ENCODE data around the gene SLC9A2. TPM values are rescaled to one million over a fixed set of nuclear protein-coding genes. Genes with fewer than 3 reads are reported as not detected.
A peak's percentile ranks its signal among the peaks of the same experiment; 100 is the strongest.

Gene SLC9A2
- total RNA-seq, 6 experiments from 2014 or later, result not detected

- H3K4me1 Mint-ChIP-seq (ENCODE audit: low read depth), result peaks cover 1% of the 10 kb centered on the region; the same call in 1 of the 2 replicates
- no peak for DNase-seq
- TF ChIP-seq CTCF (IDR thresholded peaks at IDR 0.05), result no peak
- no peaks in the 10 kb centered on the region for H3K9me3 Mint-ChIP-seq
- H3K36me3 Mint-ChIP-seq (ENCODE audit: low read depth), result no peaks in the 10 kb centered on the region
- no peaks in the 10 kb centered on the region; the same call in 1 of the 2 replicates for H3K27me3 Mint-ChIP-seq (ENCODE audit: insufficient read depth)
- H3K27ac Mint-ChIP-seq, result no peak overlapping the region
- no peak overlapping the region for H3K4me3 Mint-ChIP-seq
Measured at GRCh38 chr2:102749938-102750337, 130.6 kb downstream of the SLC9A2 start.

DNA sequence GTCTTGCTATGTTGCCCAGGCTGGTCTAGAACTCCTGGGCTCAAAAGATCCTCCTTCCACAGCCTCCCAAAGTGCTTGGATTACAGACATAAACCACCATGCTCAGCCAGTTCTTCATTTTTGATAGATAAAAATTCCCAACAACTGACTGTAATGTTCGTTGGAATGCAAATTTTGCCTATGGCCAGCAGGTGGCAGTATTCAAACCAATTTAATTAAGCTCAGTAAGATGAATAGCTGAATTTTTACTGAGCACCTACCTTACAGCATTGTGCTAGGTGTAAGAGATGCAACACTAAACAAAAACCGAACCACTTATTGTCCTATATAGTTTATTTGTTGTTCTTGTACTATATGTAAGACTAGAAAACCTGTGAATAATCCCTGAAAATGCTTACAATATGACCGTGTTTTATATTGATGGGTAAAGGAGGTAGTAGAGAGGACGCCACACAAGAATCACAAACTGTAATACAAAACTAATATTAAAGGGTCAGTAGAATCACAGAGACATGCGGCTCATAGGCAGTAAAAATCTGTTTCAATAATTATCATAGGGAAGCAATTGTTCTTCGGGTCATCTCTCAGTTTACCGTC, 134.3 kb downstream of the SLC9A2 start:
- Mint-ChIP-seq H3K4me1 (ENCODE audit: low read depth) (peaks cover 8% of the 10 kb centered on the region; the same call in 1 of the 2 replicates), H3K36me3 (ENCODE audit: low read depth) (no peaks in the 10 kb centered on the region), H3K9me3 (no peaks in the 10 kb centered on the region), H3K4me3 (no peak overlapping the region), H3K27ac (no peak overlapping the region), H3K27me3 (ENCODE audit: insufficient read depth) (peaks cover 2% of the 10 kb centered on the region; the same call in 1 of the 2 replicates)
- TF ChIP-seq CTCF (IDR thresholded peaks at IDR 0.05), result peak; percentile 93
- peak; percentile 58 for DNase-seq

DNA sequence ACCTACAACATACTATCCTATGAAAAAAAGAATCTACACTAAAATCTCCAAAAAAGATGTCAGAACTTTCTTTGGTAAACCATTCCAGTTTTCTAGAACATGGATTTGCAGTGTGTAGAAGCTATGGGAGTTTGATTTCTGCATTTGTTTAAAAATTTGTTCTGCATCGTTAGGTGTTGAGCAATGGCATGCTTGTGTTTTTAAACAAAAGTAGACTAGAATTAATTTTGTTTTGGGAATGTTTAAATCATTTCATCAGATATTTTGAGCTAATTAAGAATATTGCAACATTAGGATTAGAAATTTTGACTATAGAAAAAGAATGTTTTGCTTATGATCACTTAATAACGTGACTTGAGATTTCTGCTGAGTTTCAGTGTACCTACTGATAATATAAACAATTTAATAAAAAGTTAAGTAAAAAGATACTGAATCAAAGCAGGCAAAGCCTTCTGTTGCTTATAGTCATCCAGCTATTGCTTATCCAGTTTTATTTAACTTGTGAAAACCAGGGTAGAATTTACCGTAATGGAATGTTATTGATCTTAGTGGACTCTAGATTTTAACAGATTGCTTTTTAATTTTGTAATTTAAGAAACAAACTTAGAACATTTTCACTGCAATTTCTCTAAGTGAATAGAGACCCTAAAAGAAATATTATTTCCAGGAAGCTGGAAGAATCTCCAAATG, 135.2 kb downstream of the SLC9A2 start:
- no peaks in the 10 kb centered on the region for H3K9me3 Mint-ChIP-seq
- peaks cover 8% of the 10 kb centered on the region; the same call in 1 of the 2 replicates for H3K4me1 Mint-ChIP-seq (ENCODE audit: low read depth)
- H3K27me3 Mint-ChIP-seq (ENCODE audit: insufficient read depth), result peaks cover 2% of the 10 kb centered on the region; the same call in 1 of the 2 replicates
- no peak overlapping the region for H3K27ac Mint-ChIP-seq
- no peak for TF ChIP-seq CTCF (IDR thresholded peaks at IDR 0.05)
- no peak for DNase-seq
- H3K36me3 Mint-ChIP-seq (ENCODE audit: low read depth), result no peaks in the 10 kb centered on the region
- H3K4me3 Mint-ChIP-seq, result no peak overlapping the region

DNA sequence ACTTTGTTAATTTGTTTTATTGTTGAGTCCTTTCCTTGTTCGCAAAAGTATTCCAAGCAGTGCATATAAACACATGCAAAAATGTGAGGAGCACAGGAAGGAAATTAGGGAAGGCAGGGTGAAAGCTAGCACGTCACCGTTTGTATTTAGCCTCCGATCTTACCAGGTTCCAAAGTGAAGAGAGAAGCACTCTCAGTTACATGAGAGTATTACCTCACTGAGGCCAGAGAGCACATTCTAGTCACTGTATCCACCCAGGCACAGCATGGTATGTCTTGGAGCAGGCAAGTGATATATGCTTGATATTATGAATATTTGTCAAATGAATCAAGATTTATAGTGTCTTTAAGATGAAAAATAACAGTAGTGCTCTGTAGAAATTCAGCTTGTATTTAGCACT, 135.9 kb downstream of the SLC9A2 start:
- H3K4me1 Mint-ChIP-seq (ENCODE audit: low read depth), result peaks cover 8% of the 10 kb centered on the region; the same call in 1 of the 2 replicates
- no peak overlapping the region for H3K27ac Mint-ChIP-seq
- TF ChIP-seq CTCF (IDR thresholded peaks at IDR 0.05), result no peak
- DNase-seq, result no peak
- H3K9me3 Mint-ChIP-seq, result no peaks in the 10 kb centered on the region
- H3K4me3 Mint-ChIP-seq, result no peak overlapping the region
- H3K27me3 Mint-ChIP-seq (ENCODE audit: insufficient read depth), result peaks cover 2% of the 10 kb centered on the region; the same call in 1 of the 2 replicates
- no peaks in the 10 kb centered on the region for H3K36me3 Mint-ChIP-seq (ENCODE audit: low read depth)

DNA sequence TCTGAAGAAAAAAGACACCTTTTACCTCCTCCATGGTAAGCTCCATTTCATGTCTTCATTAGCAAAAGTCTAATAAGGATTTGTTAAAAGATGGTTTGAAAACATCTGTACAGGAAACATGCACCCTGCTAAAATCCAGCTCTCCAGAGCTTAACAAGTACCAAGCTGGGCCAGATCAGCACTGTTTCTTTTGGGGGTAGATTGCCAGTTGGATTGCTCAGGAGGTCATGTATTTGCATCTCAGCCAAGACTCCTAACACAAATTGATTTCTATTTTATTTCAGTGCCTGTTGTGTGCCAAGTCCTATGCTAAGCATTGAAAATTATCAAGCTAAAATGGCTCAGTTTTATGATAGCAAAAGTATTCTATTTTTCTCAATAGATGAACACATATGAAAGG, 139.1 kb downstream of the SLC9A2 start:
- Mint-ChIP-seq H3K36me3 (ENCODE audit: low read depth) (no peaks in the 10 kb centered on the region), H3K4me1 (ENCODE audit: low read depth) (peaks cover 8% of the 10 kb centered on the region; the same call in 1 of the 2 replicates), H3K27me3 (ENCODE audit: insufficient read depth) (peaks cover 2% of the 10 kb centered on the region; the same call in 1 of the 2 replicates), H3K9me3 (no peaks in the 10 kb centered on the region), H3K4me3 (no peak overlapping the region), H3K27ac (no peak overlapping the region)
- TF ChIP-seq CTCF (IDR thresholded peaks at IDR 0.05), result no peak
- DNase-seq, result no peak

Other genes with a start within 250 kb of the SLC9A2 start
- gene IL18RAP, start 196.4 kb upstream of the SLC9A2 start, total RNA-seq (2021; fragmentation: NEBNext Ultra II Directional; extraction: Animal tissue kit (Norgen Biotek cat#: 25700)), result not detected
- under 1 TPM in 1 of 6 experiments, not detected in 5; 0.05 TPM for gene SLC9A4, start 146.3 kb upstream of the SLC9A2 start, total RNA-seq (2021; fragmentation: NEBNext Ultra II Directional; extraction: Animal tissue kit (Norgen Biotek cat#: 25700))
- 1 to 10 TPM; 2.0 to 4.2 (median 2.5) TPM for gene TMEM182, start 142.5 kb downstream of the SLC9A2 start, total RNA-seq (2021; fragmentation: NEBNext Ultra II Directional; extraction: Animal tissue kit (Norgen Biotek cat#: 25700))